HG03025 (cell line): ENCODE data around the gene RARB.

Experiments used
- ATAC-seq: cut with Tn5 transposase; IDR thresholded peaks from one replicate; pipeline ENCODE4 v1.9.1; 2021; ENCODE audit warnings: mild to moderate bottlenecking, moderate library complexity; ENCODE audit not compliant: unreplicated experiment, low FRiP score

Gene RARB

DNA sequence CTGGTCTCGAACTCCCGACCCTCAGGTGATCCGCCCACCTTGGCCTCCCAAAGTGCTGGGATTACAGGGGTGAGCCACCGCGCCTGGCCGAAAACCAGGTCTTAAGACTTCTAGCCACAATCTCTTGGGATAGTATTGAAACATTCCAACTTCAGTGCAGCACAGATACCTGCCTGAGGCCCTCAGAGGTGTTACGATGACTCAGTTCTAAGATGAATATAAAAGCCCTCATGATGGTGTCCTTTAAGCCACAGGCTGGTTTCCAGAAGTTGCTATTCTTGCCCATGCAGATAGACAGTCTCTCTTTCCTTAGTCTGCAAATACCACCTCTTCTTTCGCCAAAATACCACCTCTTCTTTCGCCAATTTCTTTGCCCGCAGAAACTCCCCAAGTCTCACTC, 69.0 kb downstream of the RARB start:
- ATAC-seq = no peak

DNA sequence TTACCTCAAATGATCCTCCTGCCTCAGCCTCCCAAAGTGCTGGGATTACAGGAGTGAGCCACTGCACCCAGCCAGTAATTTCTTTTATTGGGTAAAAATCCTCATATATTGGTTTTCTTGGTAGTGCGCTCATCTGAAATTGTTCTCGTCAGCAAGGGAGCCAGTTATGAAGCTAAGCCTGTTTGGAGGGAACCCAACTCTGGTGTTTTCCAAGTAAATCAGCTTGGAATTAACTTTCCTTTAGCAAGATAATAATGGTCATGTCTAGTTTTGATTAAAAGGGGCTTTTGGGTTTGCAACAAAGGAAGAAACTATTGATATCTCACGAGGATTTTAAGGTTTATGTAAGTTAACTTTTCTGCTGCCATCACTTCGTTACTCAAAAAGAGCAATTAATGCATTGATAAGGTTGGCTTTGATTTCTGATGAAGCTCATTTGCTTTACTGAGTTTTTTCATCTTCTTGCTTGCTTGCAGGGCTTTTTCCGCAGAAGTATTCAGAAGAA, 72.7 kb downstream of the RARB start:
- no peak for ATAC-seq

DNA sequence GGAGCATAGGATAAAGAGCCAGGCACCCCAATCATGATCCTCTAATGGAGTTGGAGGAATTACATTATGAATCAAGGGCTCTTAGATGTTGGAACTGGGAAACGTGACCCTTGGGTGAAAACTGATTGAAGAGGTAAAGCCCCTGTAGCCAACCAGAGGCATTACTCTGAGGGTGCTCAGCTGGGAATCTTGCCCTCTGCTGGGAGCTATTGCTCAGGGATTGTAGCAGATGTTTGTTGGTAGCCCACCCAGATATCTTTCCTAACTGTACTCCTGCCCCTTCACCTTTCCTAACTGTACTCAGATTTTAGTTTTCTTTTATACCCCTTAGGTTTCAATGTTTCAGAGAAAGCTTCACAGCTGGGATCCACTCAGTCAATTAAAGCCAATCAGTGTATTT, 74.2 kb downstream of the RARB start:
- no peak for ATAC-seq

DNA sequence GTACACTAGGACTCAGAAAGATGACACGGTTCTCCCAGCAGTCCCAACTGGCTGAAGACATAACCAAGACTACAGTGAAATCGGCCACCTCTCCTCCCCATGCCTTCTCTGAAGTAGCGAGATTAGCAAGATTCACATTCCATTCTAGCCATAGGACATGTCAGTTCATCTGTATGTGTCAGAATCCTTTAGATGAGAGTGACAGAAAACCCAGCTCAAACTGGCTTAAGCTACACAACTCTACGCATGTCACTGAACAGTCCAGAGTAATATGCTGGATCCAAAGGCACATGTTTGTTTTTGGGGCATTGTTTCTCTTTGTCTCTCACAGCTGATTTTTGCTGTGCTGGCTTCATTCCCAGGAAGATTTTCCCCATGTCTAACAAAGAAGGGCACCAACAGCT, 75.8 kb downstream of the RARB start:
- ATAC-seq = no peak

DNA sequence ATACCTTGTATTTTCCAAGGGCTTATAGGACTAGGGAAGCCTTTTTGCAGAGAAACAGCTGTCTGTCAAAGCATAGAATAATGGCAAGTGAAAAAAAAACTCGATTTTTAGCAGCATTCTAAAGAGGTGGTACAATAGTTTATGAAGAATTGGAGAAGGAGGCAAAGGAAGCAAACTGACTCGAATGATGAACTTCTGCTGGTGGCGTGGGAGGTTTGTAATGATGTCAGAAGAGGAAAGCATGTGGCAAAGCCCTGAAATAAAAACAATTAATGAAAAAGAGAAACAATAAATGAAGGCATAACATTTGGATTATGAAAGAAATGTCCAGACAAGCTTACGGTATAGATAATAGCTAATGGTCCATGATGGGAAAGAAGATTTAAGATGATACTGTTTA, 77.5 kb downstream of the RARB start:
- no peak for ATAC-seq

DNA sequence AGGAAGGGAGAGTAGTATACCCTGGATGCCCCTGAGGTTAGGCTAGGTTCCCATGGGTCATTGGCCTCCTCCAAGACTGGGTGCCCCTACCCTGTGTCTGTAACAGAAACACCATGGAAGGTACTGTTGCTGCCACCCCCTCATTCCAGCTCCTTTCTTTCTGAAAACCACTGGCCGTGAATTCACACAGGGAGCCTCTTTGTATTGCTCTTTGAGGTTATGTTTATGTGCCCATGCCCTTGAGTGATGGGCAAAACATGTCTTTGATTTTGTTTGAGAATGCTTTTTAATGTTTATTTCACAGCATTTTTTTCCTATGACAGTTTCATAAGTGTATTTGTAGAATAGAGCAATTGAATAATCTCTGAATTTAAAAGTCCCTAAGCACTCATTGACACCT, 79.7 kb downstream of the RARB start:
- no peak for ATAC-seq

DNA sequence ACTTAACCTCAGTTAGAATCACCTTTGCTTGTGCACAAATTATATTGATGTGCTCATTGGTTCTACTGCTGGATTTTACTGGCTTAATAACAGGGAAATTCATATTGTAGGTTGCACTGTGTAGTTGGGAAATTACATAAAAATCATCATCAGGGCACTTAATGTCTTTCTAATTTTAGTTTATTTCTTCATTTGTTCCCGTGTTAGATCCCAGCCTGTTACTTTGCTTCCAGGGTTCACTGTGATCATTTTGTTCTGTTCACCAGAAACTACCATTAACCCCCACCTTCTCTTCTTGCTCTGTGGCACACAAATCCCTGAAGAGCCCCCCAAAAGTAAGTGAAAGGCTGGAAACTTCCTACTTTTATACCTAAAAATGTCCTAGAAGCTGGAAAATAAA, 80.4 kb downstream of the RARB start:
- no peak for ATAC-seq

DNA sequence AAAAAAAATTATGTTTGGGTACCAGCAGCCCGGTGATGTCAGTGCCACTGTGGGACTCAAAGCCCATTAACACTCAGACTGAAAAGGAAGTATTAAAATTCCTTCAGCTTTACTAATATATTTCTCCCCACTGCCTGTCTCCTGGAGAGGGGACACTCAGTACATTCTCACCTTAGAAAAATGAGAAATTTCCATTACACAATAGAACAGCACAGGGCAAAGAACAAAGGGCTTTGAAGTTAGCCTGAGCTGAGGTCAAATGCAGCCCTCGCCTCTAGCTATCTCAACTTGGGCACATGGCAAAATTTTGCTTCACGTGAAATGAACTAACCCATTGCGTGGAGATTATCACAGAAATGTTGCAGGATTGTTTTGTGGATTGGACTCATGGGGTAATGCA, 80.8 kb downstream of the RARB start:
- ATAC-seq = no peak

DNA sequence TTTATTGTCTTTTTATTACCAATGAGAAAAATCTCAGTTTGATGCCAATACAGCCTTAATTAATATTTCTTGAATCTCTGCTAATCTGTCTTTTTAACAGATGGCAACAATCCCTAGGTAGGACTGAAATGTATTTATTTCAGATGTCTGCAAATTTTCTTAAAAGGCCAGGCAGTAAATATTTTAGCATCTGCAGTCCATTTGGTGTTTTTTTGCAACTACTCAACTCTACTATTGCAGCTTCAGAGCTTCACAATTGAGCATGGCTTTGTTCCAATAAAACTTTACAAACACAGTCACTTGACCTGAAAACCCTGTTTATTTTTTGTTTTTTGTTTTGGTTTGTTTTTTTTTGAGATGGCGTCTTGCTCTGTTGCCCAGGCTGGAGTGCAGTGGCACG, 82.7 kb downstream of the RARB start:
- no peak for ATAC-seq

DNA sequence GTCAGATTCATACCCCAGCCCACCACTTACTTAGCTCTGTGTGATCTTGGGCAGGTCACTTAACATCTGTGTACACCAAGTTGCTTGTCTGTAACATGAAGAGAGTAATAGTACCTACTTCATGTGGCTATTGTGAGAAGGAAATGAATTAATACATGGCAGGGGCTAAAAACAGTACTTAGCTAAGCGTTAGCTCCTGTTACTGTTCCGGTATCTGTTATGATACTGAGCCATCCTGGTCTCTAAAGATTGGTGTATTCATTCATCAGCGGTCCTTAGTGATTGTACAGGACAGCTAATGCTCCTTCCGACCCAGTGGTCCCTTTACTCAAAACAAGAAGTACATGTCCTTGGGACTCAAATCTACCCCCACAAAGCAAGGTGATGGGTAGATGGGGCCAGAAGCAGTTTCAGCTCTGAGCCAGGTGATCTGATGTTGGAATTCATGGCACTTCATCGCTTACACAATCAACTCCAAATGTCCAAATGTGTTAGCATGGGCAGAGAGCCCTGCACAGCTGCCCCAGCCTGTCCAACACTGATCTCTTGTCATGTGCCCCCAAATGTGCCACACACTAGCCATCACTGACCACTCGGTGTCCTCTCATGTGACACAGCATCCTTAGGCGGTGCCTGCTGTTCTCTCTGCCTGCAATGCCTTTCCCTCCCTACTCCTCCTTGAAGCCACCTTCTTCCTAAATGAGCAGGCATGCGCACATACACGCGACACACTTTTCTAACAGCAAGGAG, 84.1 kb downstream of the RARB start:
- ATAC-seq = no peak

DNA sequence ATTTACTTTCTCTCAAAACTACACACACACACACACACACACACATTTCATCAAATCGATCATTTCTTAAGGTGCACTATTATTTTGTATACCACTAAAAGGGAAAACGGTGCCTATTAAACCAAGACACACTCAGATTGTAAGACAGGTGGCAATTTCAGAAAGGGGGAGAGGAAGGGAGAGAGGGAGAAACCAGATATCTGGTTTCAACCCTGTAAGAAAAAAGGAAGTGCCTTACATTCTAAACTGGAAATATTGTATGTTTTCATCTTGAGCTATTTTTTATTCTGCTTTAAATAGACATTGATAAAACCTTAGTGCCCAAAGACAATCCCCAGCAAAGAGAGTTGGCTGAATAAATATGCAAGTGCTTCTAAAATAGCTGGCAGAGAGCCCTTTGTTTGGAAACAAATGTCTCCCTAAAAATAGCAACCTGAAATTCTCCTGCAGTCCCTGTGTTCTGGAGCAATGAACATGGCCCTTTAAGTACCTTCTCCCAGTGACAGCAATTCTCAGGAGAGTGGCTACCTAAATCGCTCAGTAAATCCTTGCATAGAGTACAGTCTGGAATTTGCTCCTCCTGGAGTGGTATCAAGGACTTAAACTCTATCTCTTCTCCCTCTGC, 85.7 kb downstream of the RARB start:
- ATAC-seq = no peak

DNA sequence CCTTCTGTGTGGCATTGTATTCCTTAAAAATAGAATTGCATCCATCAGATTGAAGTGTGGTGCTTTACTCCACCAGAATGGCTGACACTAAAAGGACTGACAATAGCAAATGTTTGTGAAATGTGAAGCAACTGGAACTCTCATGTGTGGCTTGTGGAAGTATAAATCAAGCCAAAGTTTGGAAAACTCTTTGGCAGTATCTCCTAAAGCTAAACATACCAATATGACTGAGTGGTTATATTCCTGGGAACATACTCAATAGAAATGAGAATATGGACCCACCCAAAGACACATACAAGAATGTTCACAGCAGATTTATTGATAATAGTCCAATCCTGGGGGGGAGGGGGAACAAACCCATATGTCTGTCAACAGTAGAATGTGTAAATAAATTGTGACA, 87.1 kb downstream of the RARB start:
- no peak for ATAC-seq

DNA sequence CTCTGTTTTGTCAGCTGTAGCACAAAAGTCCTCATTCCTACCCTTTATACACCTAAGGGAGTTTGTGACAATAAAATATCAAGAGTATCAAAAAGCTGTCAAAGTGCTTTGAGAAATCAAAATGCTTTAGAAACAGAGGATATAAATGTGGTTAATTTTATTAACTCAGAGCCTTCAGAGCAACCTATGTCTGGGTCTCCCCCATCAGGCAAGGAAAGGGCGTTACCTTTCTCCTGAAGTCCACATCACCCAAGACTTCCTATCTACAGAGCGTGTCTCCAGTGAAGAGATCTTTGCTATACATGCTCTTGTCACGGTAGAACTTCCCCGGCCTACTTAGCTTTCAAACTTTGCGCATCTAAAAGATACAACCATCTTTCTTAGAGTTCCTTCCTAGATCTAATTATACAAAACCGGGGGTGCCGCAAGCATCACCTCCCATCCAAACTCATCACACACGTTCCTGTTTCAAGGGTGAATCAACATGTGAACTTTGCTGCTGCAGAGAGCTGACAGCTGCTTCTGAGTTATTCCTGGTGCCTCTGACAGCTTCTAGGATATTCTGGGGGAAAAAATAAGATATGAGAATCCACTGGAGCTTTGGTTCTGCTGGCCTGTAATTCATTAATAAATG, 93.0 kb downstream of the RARB start:
- ATAC-seq = no peak

DNA sequence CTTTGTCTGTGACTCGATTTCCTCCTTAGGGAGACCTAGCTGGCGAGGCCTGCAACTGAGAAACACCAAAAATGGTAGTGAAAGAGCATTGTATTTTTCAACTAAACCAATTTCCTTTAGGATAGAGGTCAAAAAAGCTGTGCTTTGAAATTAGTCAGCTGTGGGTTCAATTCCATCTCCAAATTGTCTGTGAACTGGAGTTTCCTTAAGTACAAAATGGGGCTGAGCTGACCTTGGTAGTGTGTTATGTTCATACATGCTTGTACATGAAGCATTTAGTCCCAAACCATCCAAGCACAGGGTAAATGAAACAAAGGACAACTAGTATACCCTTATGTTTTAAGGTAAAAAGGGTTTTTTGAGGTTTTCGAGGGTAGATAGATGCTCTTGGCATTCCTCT, 99.3 kb downstream of the RARB start:
- ATAC-seq = no peak

DNA sequence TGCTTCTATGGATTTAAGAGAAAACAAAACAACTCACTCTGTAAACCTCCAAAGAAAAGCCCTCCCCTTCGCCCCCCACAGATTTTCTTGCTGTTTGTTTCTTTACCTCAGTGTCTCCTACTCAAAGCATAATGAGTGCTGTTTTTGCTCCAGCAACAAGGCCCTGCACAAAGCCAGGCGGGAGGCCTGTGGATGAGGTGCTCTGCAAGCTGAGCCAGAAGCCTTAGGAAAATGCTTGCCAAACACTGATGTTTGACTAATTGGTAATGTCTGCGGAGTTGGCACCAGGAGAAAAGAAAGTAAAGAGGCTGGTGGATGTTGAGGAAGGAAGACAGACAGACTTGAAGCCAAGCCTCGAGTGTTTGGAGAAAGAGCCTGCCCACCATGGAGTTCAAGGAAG, 99.7 kb downstream of the RARB start:
- ATAC-seq = no peak

DNA sequence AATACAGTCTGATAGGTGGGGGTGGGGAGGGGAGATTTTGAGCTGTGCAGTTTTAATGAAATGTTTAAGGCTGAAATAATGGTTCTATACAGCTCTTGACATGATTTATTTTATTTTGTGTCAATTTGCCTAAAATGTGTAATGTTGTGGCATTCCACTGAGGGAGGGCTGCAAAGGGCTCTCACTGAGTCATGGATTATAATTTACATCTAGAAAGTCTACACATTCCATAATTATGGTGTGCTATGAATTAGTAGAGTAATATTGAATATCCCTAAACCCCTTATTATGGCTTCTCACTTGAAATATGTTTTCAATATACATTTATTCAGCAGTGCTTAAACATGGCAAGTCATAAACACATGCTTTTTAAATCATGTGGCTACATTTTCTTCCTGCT, 103.9 kb downstream of the RARB start:
- no peak for ATAC-seq

DNA sequence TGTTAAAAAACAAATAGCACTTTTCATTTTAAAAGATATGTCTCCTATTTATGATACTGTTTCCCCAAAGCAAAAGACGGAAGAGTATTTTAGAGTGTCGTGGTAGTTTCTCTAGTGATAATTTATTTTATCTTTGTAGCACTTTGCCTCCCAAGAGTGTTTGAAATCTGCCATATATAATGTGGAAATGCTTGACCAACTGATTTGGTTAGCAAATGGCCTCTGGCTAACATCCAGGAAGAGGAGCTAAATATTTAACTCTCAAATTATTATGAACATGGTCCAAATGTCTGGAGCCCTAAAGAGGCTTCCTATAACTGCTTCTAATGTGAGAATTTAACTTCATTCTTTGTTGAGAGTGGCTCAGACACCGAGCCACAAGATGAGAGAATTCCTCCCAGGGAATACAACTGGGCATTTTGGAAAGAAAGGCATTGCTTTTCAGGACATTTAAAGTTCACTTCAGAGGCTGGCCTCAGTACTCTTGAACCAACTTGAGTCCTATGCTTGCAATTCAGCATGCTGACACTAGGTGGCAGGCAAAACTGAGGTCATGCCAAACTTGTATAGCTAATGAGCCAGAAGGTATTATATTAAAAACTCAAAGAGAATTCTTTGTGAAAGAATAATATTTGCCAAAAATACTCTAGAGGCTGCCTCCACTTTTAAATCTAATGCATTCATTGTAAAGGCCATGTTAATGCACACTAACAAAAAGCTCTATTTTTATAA, 104.5 kb downstream of the RARB start:
- no peak for ATAC-seq

DNA sequence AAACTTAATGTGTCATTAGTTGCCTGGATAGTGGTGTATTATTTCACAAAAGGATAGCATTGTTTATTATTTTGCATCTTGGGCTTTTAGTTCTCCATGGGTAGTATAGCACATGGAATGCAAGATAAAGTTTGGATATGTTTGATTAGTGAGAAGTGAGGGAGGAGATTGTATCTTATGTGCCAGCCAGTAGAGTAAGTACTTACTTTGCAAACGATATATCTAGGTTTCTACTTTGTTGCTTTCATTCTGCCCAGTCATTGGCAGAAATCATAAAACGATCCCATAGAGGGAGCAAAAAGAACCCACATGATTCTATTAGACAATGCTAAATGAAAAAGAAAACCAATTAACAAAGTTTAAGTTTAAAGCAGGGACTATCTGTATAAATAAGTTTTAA, 105.3 kb downstream of the RARB start:
- no peak for ATAC-seq

DNA sequence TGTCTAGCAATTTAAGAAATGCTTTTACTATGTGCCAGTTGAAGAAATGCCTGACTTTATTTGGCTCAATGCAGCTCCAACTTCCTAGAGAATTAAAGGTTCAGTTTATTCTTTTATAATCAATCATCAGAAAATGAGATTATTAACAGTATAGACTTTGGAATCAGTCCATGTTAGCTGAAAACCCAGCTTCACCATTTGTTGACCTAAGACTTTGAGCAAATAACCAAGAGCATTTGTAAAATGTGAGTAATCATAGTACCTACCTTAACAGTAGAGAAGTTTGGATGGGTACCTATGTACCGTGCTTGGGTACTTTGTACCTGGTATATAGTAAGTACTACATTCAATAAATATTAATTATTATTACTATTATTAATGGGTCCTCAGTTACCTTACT, 105.9 kb downstream of the RARB start:
- ATAC-seq = no peak

DNA sequence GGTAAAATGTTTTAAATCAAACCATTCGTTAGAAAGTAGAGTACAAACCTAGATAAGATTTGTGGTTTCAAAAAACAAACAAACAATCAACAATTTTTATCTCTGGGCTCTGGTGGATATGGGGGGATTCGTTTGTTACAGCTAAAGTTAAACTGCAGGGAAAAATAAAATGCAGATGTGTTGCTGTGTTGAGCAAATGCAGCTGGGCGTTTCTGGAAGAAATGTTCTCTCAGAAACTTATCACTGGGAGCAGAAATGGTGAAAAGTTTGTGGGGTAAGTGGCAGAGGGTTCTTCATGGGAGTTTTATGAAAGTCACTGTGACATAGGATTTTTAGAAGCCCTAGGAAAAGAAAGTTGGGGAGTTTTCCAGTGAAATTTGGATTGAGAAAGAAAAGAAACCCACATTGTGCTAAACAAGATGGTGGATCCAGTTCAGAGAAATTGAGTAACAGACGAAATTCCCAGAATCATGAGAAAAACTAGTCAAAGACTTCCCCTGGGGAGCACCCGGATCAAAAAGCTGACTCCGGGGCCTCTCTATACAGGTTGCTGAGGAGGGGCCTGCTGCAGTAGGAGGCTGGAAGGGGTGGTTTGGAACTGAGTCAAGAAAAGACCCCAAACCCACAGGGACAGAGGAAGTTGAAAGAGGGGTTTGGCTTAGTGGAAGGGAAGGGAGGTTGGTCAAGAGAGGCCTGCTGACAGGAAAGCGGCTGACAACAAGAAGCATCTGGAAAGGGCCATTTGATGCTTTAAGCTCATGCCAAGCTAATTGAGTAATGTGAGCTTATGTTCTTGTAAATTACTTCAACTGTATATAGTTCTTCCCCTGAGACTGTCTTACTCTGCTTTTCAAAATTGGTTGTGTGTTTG, 108.7 kb downstream of the RARB start:
- no peak for ATAC-seq
